ENCODE results near the gene AZIN2. TPM values are rescaled to one million over a fixed set of nuclear protein-coding genes. Genes with fewer than 3 reads are reported as not detected.

AZIN2 gene
- total RNA-seq, 1 donor from 2014 or later: 2.8 TPM

- TF ChIP-seq CTCF (IDR thresholded peaks at IDR 0.05; ENCODE audit: insufficient read depth, low read length, poor library complexity, severe bottlenecking): no peak
- H3K4me3 ChIP-seq (ENCODE audit: low read depth, low read length): no peak overlapping the region
- DNase-seq (ENCODE audit: low read depth): no peak
- no peaks in the 10 kb centered on the region for H3K36me3 ChIP-seq (ENCODE audit: control insufficient read depth, insufficient read depth, low read length)
- no peaks in the 10 kb centered on the region for H3K27me3 ChIP-seq (ENCODE audit: control insufficient read depth, insufficient read depth, low read length)
Observed at GRCh38 chr1:33087677-33088076, 6.7 kb downstream of the AZIN2 start.

DNA sequence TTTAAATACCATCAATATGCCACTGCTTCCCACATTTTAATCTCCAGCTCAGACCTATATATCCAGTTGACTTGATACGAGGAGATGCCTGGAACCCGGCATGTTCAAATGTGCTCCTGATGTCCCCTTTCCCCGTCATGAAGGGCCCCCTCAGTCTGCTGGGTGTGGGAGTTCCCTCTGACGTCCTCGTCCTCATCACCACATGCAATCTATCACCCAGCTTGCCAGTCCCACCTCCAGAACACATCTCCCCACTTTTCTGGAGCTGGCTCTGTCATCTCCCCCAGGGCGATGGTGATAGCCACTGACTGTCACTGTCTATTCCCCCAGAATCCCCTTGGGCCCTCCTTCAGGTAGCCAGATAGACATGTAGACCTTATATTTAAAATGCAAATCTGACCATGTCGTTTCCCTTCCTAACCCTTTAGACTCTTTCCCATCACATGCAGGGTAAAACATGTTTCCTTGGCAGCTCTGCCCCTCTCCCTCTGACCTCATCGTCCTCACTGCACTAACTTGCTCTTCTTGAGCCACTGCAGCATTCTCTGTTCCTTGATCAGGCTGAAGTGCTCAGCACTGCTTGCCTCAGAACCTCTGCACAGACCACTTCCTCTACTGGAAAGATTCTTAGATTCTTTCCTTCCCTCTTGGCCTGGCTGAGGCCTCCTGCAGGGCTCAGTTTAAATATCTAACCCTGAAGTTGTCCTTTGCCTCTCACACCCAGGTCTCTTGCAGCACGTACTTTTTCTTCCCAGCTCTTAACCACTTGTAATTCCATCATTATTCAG, 7.4 kb downstream of the AZIN2 start:
- TF ChIP-seq CTCF (IDR thresholded peaks at IDR 0.05; ENCODE audit: insufficient read depth, low read length, poor library complexity, severe bottlenecking): no peak
- Histone ChIP-seq H3K4me3 (ENCODE audit: low read depth, low read length) (no peak overlapping the region), H3K36me3 (ENCODE audit: control insufficient read depth, insufficient read depth, low read length) (no peaks in the 10 kb centered on the region), H3K27me3 (ENCODE audit: control insufficient read depth, insufficient read depth, low read length) (no peaks in the 10 kb centered on the region)
- no peak for DNase-seq (ENCODE audit: low read depth)

- no peak for TF ChIP-seq CTCF (IDR thresholded peaks at IDR 0.05; ENCODE audit: insufficient read depth, low read length, poor library complexity, severe bottlenecking)
Observed at GRCh38 chr1:33089457-33089856, 8.5 kb downstream of the AZIN2 start.

GRCh38 chr1:33092438-33092837, 11.5 kb downstream of the AZIN2 start:
- Histone ChIP-seq H3K4me3 (ENCODE audit: low read depth, low read length) (no peak overlapping the region), H3K27me3 (ENCODE audit: control insufficient read depth, insufficient read depth, low read length) (no peaks in the 10 kb centered on the region), H3K36me3 (ENCODE audit: control insufficient read depth, insufficient read depth, low read length) (no peaks in the 10 kb centered on the region)
- no peak for TF ChIP-seq CTCF (IDR thresholded peaks at IDR 0.05; ENCODE audit: insufficient read depth, low read length, poor library complexity, severe bottlenecking)
- DNase-seq (ENCODE audit: low read depth): no peak

More at GRCh38 chr1:33089457-33089856, 8.5 kb downstream of the AZIN2 start:
- no peaks in the 10 kb centered on the region for H3K27me3 ChIP-seq (ENCODE audit: control insufficient read depth, insufficient read depth, low read length)
- DNase-seq (ENCODE audit: low read depth): no peak
- H3K4me3 ChIP-seq (ENCODE audit: low read depth, low read length): no peak overlapping the region
- no peaks in the 10 kb centered on the region for H3K36me3 ChIP-seq (ENCODE audit: control insufficient read depth, insufficient read depth, low read length)

DNA sequence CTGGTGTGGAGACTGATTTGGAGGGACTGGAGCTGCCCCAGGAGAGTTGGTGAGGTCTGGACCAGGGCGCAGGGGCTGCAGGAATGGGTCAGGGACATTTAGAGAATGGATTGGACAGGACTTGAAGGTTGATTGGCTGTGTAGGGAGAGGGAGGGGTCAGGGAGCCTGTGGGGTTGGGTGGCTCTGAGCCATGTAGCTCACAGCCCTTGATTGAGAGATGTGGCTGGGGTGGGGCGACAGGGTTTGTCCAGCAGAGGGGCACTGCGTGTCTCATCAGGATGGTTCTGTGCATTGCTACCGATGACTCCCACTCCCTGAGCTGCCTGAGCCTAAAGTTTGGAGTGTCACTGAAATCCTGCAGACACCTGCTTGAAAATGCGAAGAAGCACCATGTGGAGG, 12.1 kb downstream of the AZIN2 start:
- Histone ChIP-seq H3K4me3 (ENCODE audit: low read depth, low read length) (no peak overlapping the region), H3K27me3 (ENCODE audit: control insufficient read depth, insufficient read depth, low read length) (no peaks in the 10 kb centered on the region), H3K36me3 (ENCODE audit: control insufficient read depth, insufficient read depth, low read length) (no peaks in the 10 kb centered on the region)
- no peak for DNase-seq (ENCODE audit: low read depth)
- no peak for TF ChIP-seq CTCF (IDR thresholded peaks at IDR 0.05; ENCODE audit: insufficient read depth, low read length, poor library complexity, severe bottlenecking)

- no peak for TF ChIP-seq CTCF (IDR thresholded peaks at IDR 0.05; ENCODE audit: insufficient read depth, low read length, poor library complexity, severe bottlenecking)
- DNase-seq (ENCODE audit: low read depth): no peak
- Histone ChIP-seq H3K36me3 (ENCODE audit: control insufficient read depth, insufficient read depth, low read length) (no peaks in the 10 kb centered on the region), H3K27me3 (ENCODE audit: control insufficient read depth, insufficient read depth, low read length) (no peaks in the 10 kb centered on the region), H3K4me3 (ENCODE audit: low read depth, low read length) (no peak overlapping the region)
Observed at GRCh38 chr1:33094486-33094885, 13.5 kb downstream of the AZIN2 start.
